HCT116 (cell line): ENCODE measurements around the gene PPP2R2D.

Experiments
- ATF3 ChIP-seq: IDR thresholded peaks from 2 replicates; pipeline ENCODE4 v1.6.1; 2012
- CTCF ChIP-seq, 3 experiments: fragments of 200-600 bp in 1 of 3; sonication (generic) in 1 of 3; IDR thresholded peaks in 2 of 3; conservative IDR thresholded peaks in 1 of 3; 2 replicates each; pipeline ENCODE4 v1.5.1; 2012 to 2017; ENCODE audit warnings: low read depth in 2 of 3, low read length in 2 of 3, antibody characterized with exemption in 1 of 3, borderline replicate concordance in 1 of 3, control low read depth in 1 of 3, mild to moderate bottlenecking in 1 of 3, mixed read lengths in 1 of 3, mixed run types in 1 of 3, moderate library complexity in 1 of 3; ENCODE audit not compliant: insufficient read depth in 1 of 3
- EZH2 ChIP-seq: fragments of 200-600 bp; sonication (generic); IDR thresholded peaks from 2 replicates; pipeline ENCODE4 v1.6.1; 2017; ENCODE audit warnings: antibody characterized with exemption, mixed run types
- EZH2phosphoT487 ChIP-seq: fragments of 200-600 bp; IDR thresholded peaks from 2 replicates; pipeline ENCODE4 v1.6.1; 2018; ENCODE audit warnings: antibody characterized with exemption, borderline replicate concordance
- JUND ChIP-seq: IDR thresholded peaks from 2 replicates; pipeline ENCODE4 v1.6.1; 2012
- POLR2A ChIP-seq: IDR thresholded peaks from 2 replicates; pipeline ENCODE4 v1.7.0; 2011; ENCODE audit warnings: borderline replicate concordance; ENCODE audit not compliant: insufficient read depth, insufficient read length; ENCODE audit errors: extremely low read depth
- POLR2AphosphoS5 ChIP-seq: IDR thresholded peaks from 2 replicates; pipeline ENCODE4 v1.6.1; 2011; ENCODE audit warnings: mild to moderate bottlenecking, low read depth, low read length, moderate library complexity
- RAD21 ChIP-seq: IDR thresholded peaks from 2 replicates; pipeline ENCODE4 v1.6.1; 2012; ENCODE audit warnings: low read depth, mild to moderate bottlenecking
- SRF ChIP-seq: IDR thresholded peaks from 2 replicates; pipeline ENCODE4 v1.6.1; 2012; ENCODE audit warnings: low read depth
- YY1 ChIP-seq: IDR thresholded peaks from 2 replicates; pipeline ENCODE4 v1.6.1; 2011; ENCODE audit warnings: low read length, low read depth, moderate library complexity, mild to moderate bottlenecking; ENCODE audit not compliant: insufficient replicate concordance; ENCODE audit errors: extremely low read depth
- ZBTB33 ChIP-seq: IDR thresholded peaks from 2 replicates; pipeline ENCODE4 v1.6.1; 2011; ENCODE audit warnings: mild to moderate bottlenecking, low read length, moderate library complexity; ENCODE audit not compliant: insufficient replicate concordance; ENCODE audit errors: extremely low read depth
- ZFX ChIP-seq: fragments of 450-650 bp; IDR thresholded peaks from 2 replicates; pipeline ENCODE4 v1.6.1; 2017
- ZNF274 ChIP-seq: fragments of 200-500 bp; sonication (Bioruptor generic); IDR thresholded peaks from 2 replicates; pipeline ENCODE4 v1.6.1; 2014; ENCODE audit warnings: mild to moderate bottlenecking, low read depth, low read length, inconsistent platforms
- TF ChIP-seq, protein P1 (sequence below): IDR thresholded peaks from 2 replicates; pipeline ENCODE4 v1.6.1; 2012

DNA sequence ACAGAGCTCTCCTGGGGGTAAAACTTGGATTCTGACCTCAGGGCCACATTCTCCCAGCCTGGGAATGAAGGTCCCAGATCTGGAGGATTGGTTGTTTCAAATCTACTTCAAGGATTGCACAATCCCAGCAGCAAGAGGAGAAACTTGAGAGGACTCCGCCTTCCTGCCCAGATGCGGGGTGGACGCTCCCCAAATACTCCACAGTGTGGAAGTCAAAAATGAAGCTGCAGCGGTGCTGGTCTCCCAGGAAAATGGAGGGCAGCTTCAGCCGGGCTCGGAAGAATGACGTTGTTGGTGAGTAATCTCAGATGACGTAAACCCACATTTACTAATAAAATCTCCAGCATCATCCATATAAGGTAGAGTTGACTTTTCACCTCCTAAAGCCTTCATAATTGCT lies 31.5 kb upstream of the PPP2R2D start:
- no peak for TF ChIP-seq CTCF (IDR thresholded peaks at IDR 0.05 in 2 of 3, conservative IDR thresholded peaks at IDR 0.05 in 1 of 3; ENCODE audit: borderline replicate concordance in 1 of 3, insufficient read depth in 1 of 3, low read depth in 2 of 3, low read length in 2 of 3)
- no peak for TF ChIP-seq ATF3
- no peak for TF ChIP-seq EZH2
- TF ChIP-seq POLR2AphosphoS5 = no peak
- no peak for TF ChIP-seq RAD21
- no peak for TF ChIP-seq JUND
- no peak for TF ChIP-seq POLR2A
- no peak for TF ChIP-seq ZNF274
- TF ChIP-seq YY1 = no peak
- TF ChIP-seq, protein P1, sequence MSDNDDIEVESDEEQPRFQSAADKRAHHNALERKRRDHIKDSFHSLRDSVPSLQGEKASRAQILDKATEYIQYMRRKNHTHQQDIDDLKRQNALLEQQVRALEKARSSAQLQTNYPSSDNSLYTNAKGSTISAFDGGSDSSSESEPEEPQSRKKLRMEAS = no peak
- TF ChIP-seq SRF = no peak
- no peak for TF ChIP-seq ZFX
- no peak for TF ChIP-seq ZBTB33
- TF ChIP-seq EZH2phosphoT487 = no peak
